CD4-positive, alpha-beta T cell treated with Interleukin-15 for 1 hour (primary cell): ENCODE data around the gene TTC33.
"Not testable (repeated sequence)": the region's sequence is repeated elsewhere in the genome, so short reads cannot be mapped to it uniquely, and the experiment has no call there.

ENCODE experiments used
- DNase-seq: peaks from one replicate; pipeline ENCODE4 v3.0.0-alpha.2; 2020

Gene TTC33

GRCh38 chr5:40678460-40679147 is 77.2 kb downstream of the TTC33 start:
- DNase-seq, result no peak

GRCh38 chr5:40678026-40678425 is 77.7 kb downstream of the TTC33 start:
- DNase-seq, result no peak

GRCh38 chr5:40677456-40677855 is 78.3 kb downstream of the TTC33 start:
- no peak for DNase-seq

GRCh38 chr5:40676613-40677343 is 79.0 kb downstream of the TTC33 start:
- no peak for DNase-seq

- no peak for DNase-seq
Observed at GRCh38 chr5:40675396-40676133, 80.2 kb downstream of the TTC33 start.

- no peak for DNase-seq
Observed at GRCh38 chr5:40674661-40675235, 81.0 kb downstream of the TTC33 start.

GRCh38 chr5:40672425-40672824 is 83.3 kb downstream of the TTC33 start:
- DNase-seq, result no peak

- DNase-seq, result no peak
Observed at GRCh38 chr5:40669606-40670390, 86.0 kb downstream of the TTC33 start.

GRCh38 chr5:40667161-40667663 is 88.5 kb downstream of the TTC33 start:
- DNase-seq, result no peak

- no peak for DNase-seq
Observed at GRCh38 chr5:40666657-40667056, 89.1 kb downstream of the TTC33 start.

GRCh38 chr5:40665635-40666298 is 90.0 kb downstream of the TTC33 start:
- DNase-seq, result no peak

- DNase-seq, result no peak
Observed at GRCh38 chr5:40660751-40661150, 95.0 kb downstream of the TTC33 start.

GRCh38 chr5:40656766-40657165 is 99.0 kb downstream of the TTC33 start:
- no peak for DNase-seq

- not testable (repeated sequence) for DNase-seq
Observed at GRCh38 chr5:40656091-40656490, 99.7 kb downstream of the TTC33 start.

- no peak for DNase-seq
Observed at GRCh38 chr5:40655138-40655537, 100.6 kb downstream of the TTC33 start.

- no peak for DNase-seq
Observed at GRCh38 chr5:40654377-40654991, 101.3 kb downstream of the TTC33 start.

GRCh38 chr5:40653221-40654022 is 102.3 kb downstream of the TTC33 start:
- DNase-seq, result peak; percentile 54

- no peak for DNase-seq
Observed at GRCh38 chr5:40652441-40653220, 103.1 kb downstream of the TTC33 start.

GRCh38 chr5:40651201-40651600 is 104.6 kb downstream of the TTC33 start:
- no peak for DNase-seq
